H1 (cell line): Measurements from ENCODE around the gene ZNF775. TPM values are rescaled to one million over a fixed set of nuclear protein-coding genes. Genes with fewer than 3 reads are reported as not detected.

Source experiments
- CTCF ChIA-PET: fragments of 300-600 bp; sonication (Branson Sonifier 250); formaldehyde crosslinking; loops from one replicate; lab custom pipeline; 2021; ENCODE audit not compliant: partially characterized antibody; lab: Charles Lee
- POLR2A ChIA-PET: fragments of 300-600 bp; sonication (Branson Sonifier 250); formaldehyde crosslinking; loops from one replicate; lab custom pipeline; 2021; ENCODE audit warnings: inconsistent platforms; ENCODE audit not compliant: partially characterized antibody; lab: Charles Lee
- DNase-seq, 2 experiments: peaks; one replicate each; pipeline versions ENCODE4 v3.0.0 to v3.0.0-alpha.2; 2010 to 2022; ENCODE audit warnings: low spot score in 2 of 2, low read depth in 1 of 2, mixed read lengths in 1 of 2
- FAIRE-seq: peaks from 2 replicates; lab custom pipeline; 2011; peaks lifted over from hg19 to GRCh38; lab: Jason Lieb, UNC
- H2AFZ ChIP-seq: 2 replicates; pipeline ENCODE4 v1.8.1; 2012; ENCODE audit warnings: low read length, inconsistent platforms
- H2AK5ac ChIP-seq: 2 replicates; pipeline ENCODE4 v1.6.1; 2013; ENCODE audit warnings: low read depth, low read length
- H2BK120ac ChIP-seq: replicated peaks from 2 replicates; pipeline ENCODE3; 2013; ENCODE audit warnings: low read depth, low read length, inconsistent platforms
- H2BK12ac ChIP-seq: 2 replicates; pipeline ENCODE4 v1.6.1; 2013; ENCODE audit warnings: low read depth, low read length
- H2BK15ac ChIP-seq: 2 replicates; pipeline ENCODE4 v1.6.1; 2013; ENCODE audit warnings: low read length
- H2BK20ac ChIP-seq: 2 replicates; pipeline ENCODE4 v1.6.1; 2013; ENCODE audit warnings: low read length
- H2BK5ac ChIP-seq: 2 replicates; pipeline ENCODE4 v1.6.1; 2013; ENCODE audit warnings: low read depth, low read length
- H3K14ac ChIP-seq: 2 replicates; pipeline ENCODE4 v1.6.1; 2013; ENCODE audit warnings: inconsistent platforms; ENCODE audit not compliant: insufficient read length
- H3K18ac ChIP-seq: 2 replicates; pipeline ENCODE4 v1.6.1; 2013; ENCODE audit warnings: low read length; ENCODE audit errors: extremely low read depth
- H3K23ac ChIP-seq: 2 replicates; pipeline ENCODE4 v1.6.1; 2013; ENCODE audit warnings: inconsistent platforms; ENCODE audit not compliant: insufficient read length
- H3K23me2 ChIP-seq: 2 replicates; pipeline ENCODE4 v1.6.1; 2013; ENCODE audit warnings: low read depth, low read length
- H3K27ac ChIP-seq: 2 replicates; pipeline ENCODE4 v1.6.1; 2011; ENCODE audit warnings: low read depth, low read length, inconsistent platforms
- H3K27me3 ChIP-seq, 4 experiments: replicated peaks in 1 of 4; 1 replicate in 1 of 4; 2 replicates in 3 of 4; pipeline versions ENCODE4 v1.6.1 to v1.8.1; 2011 to 2013; ENCODE audit warnings: low read length in 3 of 4, mild to moderate bottlenecking in 3 of 4, inconsistent platforms in 2 of 4, mixed read lengths in 2 of 4, moderate library complexity in 1 of 4; ENCODE audit not compliant: control insufficient read depth in 3 of 4, insufficient read depth in 3 of 4; ENCODE audit errors: extremely low read depth in 1 of 4
- H3K36me3 ChIP-seq, 4 experiments: 2 replicates each; pipeline versions ENCODE4 v1.6.1 to v1.8.1; 2011 to 2013; ENCODE audit warnings: mild to moderate bottlenecking in 4 of 4, low read length in 3 of 4, moderate library complexity in 2 of 4, control low read depth in 1 of 4, inconsistent platforms in 1 of 4; ENCODE audit not compliant: insufficient read depth in 4 of 4, control insufficient read depth in 2 of 4
- H3K4ac ChIP-seq: replicated peaks from 2 replicates; pipeline ENCODE3; 2013; ENCODE audit warnings: low read length, low read depth, mixed read lengths, inconsistent platforms; ENCODE audit not compliant: insufficient read length
- H3K4me1 ChIP-seq, 4 experiments: replicated peaks in 1 of 4; 1 replicate in 1 of 4; 2 replicates in 3 of 4; pipeline versions ENCODE4 v1.6.1 to v1.8.1; 2011 to 2013; ENCODE audit warnings: low read length in 3 of 4, inconsistent platforms in 2 of 4, mixed read lengths in 1 of 4; ENCODE audit not compliant: insufficient read depth in 4 of 4, control insufficient read depth in 3 of 4
- H3K4me2 ChIP-seq, 2 experiments: 2 replicates each; pipeline versions ENCODE4 v1.6.1 to v1.8.1; 2011 to 2013; ENCODE audit warnings: low read depth in 2 of 2, low read length in 2 of 2, control low read depth in 1 of 2, inconsistent platforms in 1 of 2, mild to moderate bottlenecking in 1 of 2; ENCODE audit not compliant: insufficient read depth in 1 of 2
- H3K4me3 ChIP-seq, 4 experiments: fragments of 200-600, 300-600 bp in 1 of 4; sonication (generic), shearing (Covaris generic), sonication (Bioruptor Twin) in 1 of 4; 2 replicates each; pipeline versions ENCODE4 v1.5.1 to v1.8.1; 2011 to 2016; ENCODE audit warnings: low read length in 4 of 4, low read depth in 3 of 4, control low read depth in 2 of 4, inconsistent platforms in 2 of 4, mild to moderate bottlenecking in 2 of 4, mixed read lengths in 1 of 4, moderate library complexity in 1 of 4; ENCODE audit not compliant: insufficient read depth in 2 of 4; ENCODE audit errors: extremely low read depth in 1 of 4
- H3K56ac ChIP-seq: replicated peaks from 2 replicates; pipeline ENCODE3; 2013; ENCODE audit warnings: low read depth, mild to moderate bottlenecking, mixed read lengths, low read length, inconsistent platforms; ENCODE audit not compliant: insufficient read length
- H3K79me1 ChIP-seq: 2 replicates; pipeline ENCODE4 v1.6.1; 2013; ENCODE audit warnings: low read depth, low read length, control low read depth
- H3K79me2 ChIP-seq, 2 experiments: 2 replicates each; pipeline versions ENCODE4 v1.6.1 to v1.8.1; 2012 to 2013; ENCODE audit warnings: low read length in 2 of 2, mild to moderate bottlenecking in 2 of 2, inconsistent platforms in 1 of 2; ENCODE audit not compliant: insufficient read depth in 2 of 2, control insufficient read depth in 1 of 2
- H3K9ac ChIP-seq, 4 experiments: replicated peaks in 1 of 4; 1 replicate in 1 of 4; 2 replicates in 3 of 4; pipeline versions ENCODE4 v1.6.1 to v1.8.1; 2011 to 2013; ENCODE audit warnings: low read depth in 3 of 4, low read length in 3 of 4, control low read depth in 2 of 4, mild to moderate bottlenecking in 2 of 4, moderate library complexity in 2 of 4, inconsistent platforms in 1 of 4; ENCODE audit errors: extremely low read depth in 1 of 4
- H3K9me3 ChIP-seq, 2 experiments: 2 replicates each; pipeline versions ENCODE4 v1.6.1 to v1.8.1; 2012 to 2013; ENCODE audit warnings: mild to moderate bottlenecking in 2 of 2, moderate library complexity in 2 of 2, control low read depth in 1 of 2, inconsistent platforms in 1 of 2, low read depth in 1 of 2, low read length in 1 of 2, mixed read lengths in 1 of 2; ENCODE audit not compliant: insufficient read depth in 2 of 2
- H4K20me1 ChIP-seq, 2 experiments: replicated peaks in 1 of 2; 2 replicates each; pipeline versions ENCODE3 to v1.8.1; 2011 to 2013; ENCODE audit warnings: inconsistent platforms in 2 of 2, low read length in 2 of 2, mild to moderate bottlenecking in 1 of 2; ENCODE audit not compliant: insufficient read depth in 2 of 2, control insufficient read depth in 1 of 2
- H4K5ac ChIP-seq: 2 replicates; pipeline ENCODE4 v1.6.1; 2013; ENCODE audit warnings: low read length, low read depth, mixed read lengths, inconsistent platforms; ENCODE audit not compliant: insufficient read length
- H4K8ac ChIP-seq: 2 replicates; pipeline ENCODE4 v1.8.0; 2013; ENCODE audit warnings: mild to moderate bottlenecking, moderate library complexity, low read length, inconsistent platforms; ENCODE audit not compliant: insufficient read depth; ENCODE audit errors: extremely low read depth
- H4K91ac ChIP-seq: replicated peaks from 2 replicates; pipeline ENCODE3; 2013; ENCODE audit warnings: low read length, mixed read lengths, inconsistent platforms; ENCODE audit not compliant: insufficient read length
- ATF2 ChIP-seq: IDR thresholded peaks from 2 replicates; pipeline ENCODE4 v1.6.1; 2012; ENCODE audit warnings: low read length, inconsistent platforms
- CREB1 ChIP-seq: IDR thresholded peaks from 2 replicates; pipeline ENCODE4 v1.6.1; 2012; ENCODE audit warnings: inconsistent platforms
- GTF2F1 ChIP-seq: IDR thresholded peaks from 2 replicates; pipeline ENCODE4 v1.6.1; 2012; ENCODE audit warnings: low read depth, low read length, improper control_type of control experiment, borderline replicate concordance
- MAX ChIP-seq: IDR thresholded peaks from 2 replicates; pipeline ENCODE4 v1.6.1; 2012; ENCODE audit warnings: inconsistent platforms
- RBBP5 ChIP-seq: IDR thresholded peaks from 2 replicates; pipeline ENCODE4 v1.7.1; 2012; ENCODE audit warnings: low read depth, mild to moderate bottlenecking, inconsistent platforms, low read length, moderate library complexity, borderline replicate concordance
- SP2 ChIP-seq: IDR thresholded peaks from 2 replicates; pipeline ENCODE4 v1.6.1; 2012; ENCODE audit warnings: mild to moderate bottlenecking, low read length, inconsistent platforms
- TAF1 ChIP-seq: IDR thresholded peaks from 2 replicates; pipeline ENCODE4 v1.6.1; 2011; ENCODE audit warnings: mild to moderate bottlenecking, low read depth, low read length
- TAF7 ChIP-seq: optimal IDR thresholded peaks from 2 replicates; pipeline ENCODE3; 2011; ENCODE audit warnings: low read depth, mild to moderate bottlenecking, inconsistent platforms, low read length, moderate library complexity, borderline replicate concordance
- TEAD4 ChIP-seq: IDR thresholded peaks from 2 replicates; pipeline ENCODE4 v1.6.1; 2012; ENCODE audit warnings: low read depth, low read length, inconsistent platforms, mixed read lengths
- YY1 ChIP-seq: IDR thresholded peaks from 2 replicates; pipeline ENCODE4 v1.6.1; 2011; ENCODE audit warnings: low read depth, mild to moderate bottlenecking, low read length
- WGBS, 2 experiments: shearing (Covaris generic) in 1 of 2; methylation state at CpG; one replicate each; pipeline versions ENCODE4 v1.1.6 to v1.1.7; 2013 to 2015; ENCODE audit warnings: low lambda C conversion rate in 2 of 2, mixed read lengths in 2 of 2, inconsistent platforms in 1 of 2, low coverage in 1 of 2, missing lambda C conversion rate in 1 of 2; ENCODE audit not compliant: insufficient replicate concordance in 2 of 2, insufficient coverage in 1 of 2, insufficient read length in 1 of 2; ENCODE audit errors: extremely low coverage in 1 of 2, missing lambda C conversion rate in 1 of 2; 5-methylcytosine and 5-hydroxymethylcytosine counted together
- polyA plus RNA-seq, 7 experiments: library from polyadenylated mRNA; depleted of rRNA in 3 of 7; stranded (reverse) in 5 of 7; unstranded in 2 of 7; fragments of >200 nt in 5 of 7; fragments of 200-250 nt in 2 of 7; gene quantifications; 1 replicate in 5 of 7; 2 replicates in 1 of 7; 4 replicates in 1 of 7; pipeline versions ENCODE4 v1.2.1 to v1.2.3, GENCODE V29; 2011 to 2013; ENCODE audit warnings: missing spikeins in 2 of 7, mixed read lengths in 2 of 7
- total RNA-seq: library from RNA; stranded (reverse); fragmentation: NEBNext Ultra II Directional; extraction: Animal tissue kit (Norgen Biotek cat#: 25700); gene quantifications from 2 replicates; pipeline ENCODE4 v1.2.1, GENCODE V29; 2021

ZNF775 gene
- total and polyA plus RNA-seq, 2 of the 8 experiments (the other 6 are each of a cell fraction or from before 2014, with no cell fraction given) = 13.6 to 21.5 TPM

- ChIA-PET POLR2A (interaction anchor here (1.0 to 3.8 kb wide), 3 partner anchors 11 to 20 kb away, joined by 3 to 43 read pairs (median 7); no protein-coding TSS in a partner anchor), CTCF (interaction anchor here (1.7 to 2.4 kb wide), 2 partner anchors 20 to 45 kb away, joined by 5 to 12 read pairs; a partner anchor contains a TSS)
- Histone ChIP-seq H3K27ac (no peak overlapping the region), H3K27me3 (no peaks in the 10 kb centered on the region; a peak in 1 of 7 replicates), H3K4me2 (no peak overlapping the region), H2AK5ac (no peak overlapping the region), H3K79me2 (no peaks in the 10 kb centered on the region), H2BK20ac (no peak overlapping the region), H3K56ac (no peak overlapping the region), H4K5ac (no peak overlapping the region), H2BK15ac (no peak overlapping the region), H3K18ac (no peak overlapping the region), H3K23ac (no peak overlapping the region), H3K4ac (no peak overlapping the region), H4K91ac (no peak overlapping the region), H3K79me1 (no peaks in the 10 kb centered on the region; the same call in 1 of the 2 replicates), H3K23me2 (peaks cover 13% of the 10 kb centered on the region; the same call in 1 of the 2 replicates), H3K4me1 (peaks cover 12 to 18% (median 16%) of the 10 kb centered on the region in 4 experiments), H4K20me1 (peaks cover 0 to 5% of the 10 kb centered on the region in 2 experiments), H2BK5ac (no peak overlapping the region), H3K36me3 (no peaks in the 10 kb centered on the region), H2BK12ac (no peak overlapping the region), H3K9me3 (no peaks in the 10 kb centered on the region), H4K8ac (no peak overlapping the region), H2BK120ac (no peak overlapping the region), H3K14ac (no peak overlapping the region), H3K9ac (no peak overlapping the region), H2AFZ (no peak overlapping the region), H3K4me3 (no peak overlapping the region)
- no peak for DNase-seq
- TF ChIP-seq TAF7 (no peak), ATF2 (no peak), TAF1 (no peak), YY1 (no peak), CREB1 (no peak), RBBP5 (no peak), GTF2F1 (no peak), SP2 (no peak), TEAD4 (no peak), MAX (no peak)
- WGBS, 2 experiments = 95% methylated on average over 5 of the region's 5 CpGs; no CpG with 5 or more reads in 1 of the 2 experiments
- FAIRE-seq = no peak
Measured at GRCh38 chr7:150360363-150361058, 18.6 kb upstream of the ZNF775 start.
